Cardiac muscle cell (in vitro differentiated cells and primary cell): Measurements from ENCODE around the gene FGF12. TPM values are rescaled to one million over a fixed set of nuclear protein-coding genes. Genes with fewer than 3 reads are reported as not detected.

Experiments
- DNase-seq, 2 donors: peaks; one replicate each; pipeline versions ENCODE4 v3.0.0 to v3.0.0-alpha.2; 2010 to 2017; ENCODE audit warnings: low read depth in 1 of 2, low spot score in 1 of 2
- H3K27ac ChIP-seq: fragments of 200-600 bp; sonication (generic); 2 replicates; pipeline ENCODE4 v1.5.1; 2016
- H3K27me3 ChIP-seq: fragments of 200-600 bp; sonication (generic); 2 replicates; pipeline ENCODE4 v1.6.0; 2016; ENCODE audit warnings: control low read depth
- H3K36me3 ChIP-seq: fragments of 200-600 bp; sonication (generic); 2 replicates; pipeline ENCODE4 v1.5.1; 2016; ENCODE audit warnings: control low read depth
- H3K4me1 ChIP-seq: fragments of 200-600 bp; sonication (generic); 2 replicates; pipeline ENCODE4 v1.8.1; 2017; ENCODE audit warnings: low read depth, mild to moderate bottlenecking, mixed run types
- H3K4me3 ChIP-seq: fragments of 200-600 bp; sonication (generic); 2 replicates; pipeline ENCODE4 v1.5.1; 2016; ENCODE audit warnings: mild to moderate bottlenecking
- H3K9me3 ChIP-seq: fragments of 200-600 bp; sonication (generic); 2 replicates; pipeline ENCODE4 v1.5.1; 2017; ENCODE audit warnings: low read depth, mild to moderate bottlenecking, control low read depth
- polyA plus RNA-seq: library from polyadenylated mRNA; unstranded; fragments of >200 nt; fragmentation: Nextera tagmentation; extraction: Ambion mirVana; gene quantifications from 2 replicates; pipeline ENCODE4 v1.2.1, GENCODE V29; 2016
- total RNA-seq: library from RNA; depleted of rRNA; stranded (reverse); fragments of >200 nt; gene quantifications from 2 replicates; pipeline ENCODE4 v1.2.3, GENCODE V29; 2016
- TF ChIP-seq, protein P1 (sequence below): IDR thresholded peaks from 2 replicates; pipeline ENCODE4 v1.5.1; 2012; ENCODE audit warnings: low read depth, mild to moderate bottlenecking, low read length

FGF12 gene
- total and polyA plus RNA-seq, 2 experiments from 2014 or later = 1.2 to 1.7 TPM

GRCh38 chr3:192332386-192333291 lies 394.7 kb downstream of the FGF12 start:
- H3K4me1 ChIP-seq = no peaks in the 10 kb centered on the region
- TF ChIP-seq, protein P1, sequence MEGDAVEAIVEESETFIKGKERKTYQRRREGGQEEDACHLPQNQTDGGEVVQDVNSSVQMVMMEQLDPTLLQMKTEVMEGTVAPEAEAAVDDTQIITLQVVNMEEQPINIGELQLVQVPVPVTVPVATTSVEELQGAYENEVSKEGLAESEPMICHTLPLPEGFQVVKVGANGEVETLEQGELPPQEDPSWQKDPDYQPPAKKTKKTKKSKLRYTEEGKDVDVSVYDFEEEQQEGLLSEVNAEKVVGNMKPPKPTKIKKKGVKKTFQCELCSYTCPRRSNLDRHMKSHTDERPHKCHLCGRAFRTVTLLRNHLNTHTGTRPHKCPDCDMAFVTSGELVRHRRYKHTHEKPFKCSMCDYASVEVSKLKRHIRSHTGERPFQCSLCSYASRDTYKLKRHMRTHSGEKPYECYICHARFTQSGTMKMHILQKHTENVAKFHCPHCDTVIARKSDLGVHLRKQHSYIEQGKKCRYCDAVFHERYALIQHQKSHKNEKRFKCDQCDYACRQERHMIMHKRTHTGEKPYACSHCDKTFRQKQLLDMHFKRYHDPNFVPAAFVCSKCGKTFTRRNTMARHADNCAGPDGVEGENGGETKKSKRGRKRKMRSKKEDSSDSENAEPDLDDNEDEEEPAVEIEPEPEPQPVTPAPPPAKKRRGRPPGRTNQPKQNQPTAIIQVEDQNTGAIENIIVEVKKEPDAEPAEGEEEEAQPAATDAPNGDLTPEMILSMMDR = no peak
- DNase-seq = no peak
- H3K4me3 ChIP-seq = no peak overlapping the region
- no peaks in the 10 kb centered on the region for H3K9me3 ChIP-seq
- H3K27ac ChIP-seq = no peak overlapping the region
- H3K27me3 ChIP-seq = no peaks in the 10 kb centered on the region
- no peaks in the 10 kb centered on the region for H3K36me3 ChIP-seq

GRCh38 chr3:192331749-192332385 lies 395.5 kb downstream of the FGF12 start:
- H3K27ac ChIP-seq = no peak overlapping the region
- no peaks in the 10 kb centered on the region for H3K4me1 ChIP-seq
- TF ChIP-seq, protein P1 = no peak
- no peak overlapping the region for H3K4me3 ChIP-seq
- H3K27me3 ChIP-seq = no peaks in the 10 kb centered on the region
- no peaks in the 10 kb centered on the region for H3K9me3 ChIP-seq
- no peak for DNase-seq
- H3K36me3 ChIP-seq = no peaks in the 10 kb centered on the region

DNA sequence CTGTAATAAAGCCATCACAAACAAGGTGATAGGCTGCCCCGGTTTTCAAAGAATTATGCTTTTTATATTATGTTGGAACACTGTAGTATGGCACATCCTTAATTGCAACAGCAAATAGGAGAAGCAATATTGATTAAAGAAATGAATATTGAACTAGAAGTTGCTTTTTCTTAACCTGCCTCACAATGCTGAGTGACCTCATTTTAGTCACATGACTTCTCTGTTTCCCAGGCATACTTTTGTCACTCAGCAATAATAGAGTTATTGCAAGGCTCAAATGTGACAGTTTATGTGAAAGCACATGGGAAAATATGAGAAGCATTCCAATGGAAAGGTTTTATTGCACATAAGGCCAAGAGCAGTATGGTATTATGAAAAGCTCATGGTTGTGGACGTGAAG lies 400.7 kb downstream of the FGF12 start:
- H3K9me3 ChIP-seq = no peaks in the 10 kb centered on the region
- H3K27ac ChIP-seq = no peak overlapping the region
- H3K36me3 ChIP-seq = no peaks in the 10 kb centered on the region
- TF ChIP-seq, protein P1 = no peak
- no peaks in the 10 kb centered on the region for H3K4me1 ChIP-seq
- no peaks in the 10 kb centered on the region for H3K27me3 ChIP-seq
- no peak for DNase-seq
- H3K4me3 ChIP-seq = no peak overlapping the region

DNA sequence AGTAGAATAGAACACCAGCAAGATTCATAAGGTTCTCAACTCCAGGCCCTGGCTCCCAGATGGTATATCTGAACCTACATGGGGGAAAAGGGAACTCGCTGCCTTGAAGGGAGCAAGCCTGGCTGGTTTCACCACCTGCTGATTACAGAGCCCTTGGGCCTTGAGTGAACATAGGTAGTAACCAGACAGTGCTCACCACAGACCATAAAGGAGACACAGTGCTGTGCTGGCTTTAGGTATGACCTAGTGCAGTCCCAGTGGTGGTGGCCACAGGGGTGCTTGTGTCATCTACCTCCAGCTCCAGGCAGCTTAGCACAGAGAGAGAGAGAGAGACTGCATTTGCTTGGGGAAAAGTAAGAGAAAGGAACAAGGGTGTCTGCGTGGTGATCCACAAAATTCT lies 409.8 kb downstream of the FGF12 start:
- Histone ChIP-seq H3K27ac (no peak overlapping the region), H3K27me3 (no peaks in the 10 kb centered on the region), H3K4me1 (no peaks in the 10 kb centered on the region), H3K9me3 (no peaks in the 10 kb centered on the region), H3K36me3 (no peaks in the 10 kb centered on the region), H3K4me3 (no peak overlapping the region)
- DNase-seq = no peak
- TF ChIP-seq, protein P1 = no peak

GRCh38 chr3:192313605-192314004 lies 413.7 kb downstream of the FGF12 start:
- Histone ChIP-seq H3K27ac (no peak overlapping the region), H3K27me3 (no peaks in the 10 kb centered on the region), H3K4me3 (no peak overlapping the region), H3K9me3 (no peaks in the 10 kb centered on the region), H3K36me3 (no peaks in the 10 kb centered on the region), H3K4me1 (no peaks in the 10 kb centered on the region)
- TF ChIP-seq, protein P1 = no peak
- DNase-seq = no peak
